ENCODE measurements around the gene RIC1. TPM values are rescaled to one million over a fixed set of nuclear protein-coding genes. Genes with fewer than 3 reads are reported as not detected.
"Not testable (repeated sequence)": the region's sequence is repeated elsewhere in the genome, so short reads cannot be mapped to it uniquely, and the experiment has no call there.

Gene RIC1
- total RNA-seq, 4 donors from 2014 or later: 34.0 to 153 (median 37.3) TPM

GRCh38 chr9:5715548-5716127 lies 86.7 kb downstream of the RIC1 start:
- intact Hi-C loops (cut with DNase I; ENCODE audit: low total_unique reads): no loop called here
- DNase-seq: no peak
- peaks cover 4 to 27% of the 10 kb centered on the region in 2 donors for H3K36me3 ChIP-seq

GRCh38 chr9:5717434-5717833 lies 88.5 kb downstream of the RIC1 start:
- intact Hi-C loops (cut with DNase I; ENCODE audit: low total_unique reads); H3K4me3 ChIP-seq; H3K4me1 ChIP-seq; ATAC-seq; in situ Hi-C loops (cut with MboI; ENCODE audit: low sequenced_read_pairs in 4 of 4); DNase-seq; H3K9me3 ChIP-seq; H3K27ac ChIP-seq; H3K27me3 ChIP-seq: not testable (repeated sequence)
- H3K36me3 ChIP-seq: peaks cover 4 to 34% of the 10 kb centered on the region in 2 donors

More at GRCh38 chr9:5715548-5716127, 86.7 kb downstream of the RIC1 start:
- Histone ChIP-seq H3K4me3 (no peak overlapping the region), H3K9me3 (no peaks in the 10 kb centered on the region), H3K27ac (no peak overlapping the region), H3K27me3 (no peaks in the 10 kb centered on the region), H3K4me1 (no peaks in the 10 kb centered on the region)
- TF ChIP-seq CTCF (IDR thresholded peaks at IDR 0.05 in 4 of 5, conservative IDR thresholded peaks at IDR 0.05 in 1 of 5): no peak
- no peak for TF ChIP-seq POLR2A (IDR thresholded peaks at IDR 0.05)
- in situ Hi-C loops (cut with MboI; ENCODE audit: low sequenced_read_pairs in 4 of 4): no loop called here
- ATAC-seq: no peak

GRCh38 chr9:5718296-5719032 lies 89.6 kb downstream of the RIC1 start:
- ATAC-seq (no peak), DNase-seq (no peak)
- H3K4me1 ChIP-seq: no peaks in the 10 kb centered on the region
- no peak for TF ChIP-seq POLR2A (IDR thresholded peaks at IDR 0.05)
- no peak for TF ChIP-seq CTCF (IDR thresholded peaks at IDR 0.05 in 4 of 5, conservative IDR thresholded peaks at IDR 0.05 in 1 of 5)
- H3K27me3 ChIP-seq: no peaks in the 10 kb centered on the region
- H3K9me3 ChIP-seq: no peaks in the 10 kb centered on the region
- intact Hi-C loops (cut with DNase I; ENCODE audit: low total_unique reads) (no loop called here), in situ Hi-C loops (cut with MboI; ENCODE audit: low sequenced_read_pairs in 4 of 4) (no loop called here)
- no peak overlapping the region for H3K27ac ChIP-seq
- H3K36me3 ChIP-seq: peaks cover 4 to 39% of the 10 kb centered on the region in 2 donors
- H3K4me3 ChIP-seq: no peak overlapping the region

- no peaks in the 10 kb centered on the region for H3K4me1 ChIP-seq
- ATAC-seq (no peak), DNase-seq (no peak)
- H3K9me3 ChIP-seq: no peaks in the 10 kb centered on the region
- no peak for TF ChIP-seq CTCF (IDR thresholded peaks at IDR 0.05 in 4 of 5, conservative IDR thresholded peaks at IDR 0.05 in 1 of 5)
- TF ChIP-seq POLR2A (IDR thresholded peaks at IDR 0.05): no peak
- intact Hi-C loops (cut with DNase I; ENCODE audit: low total_unique reads): no loop called here
- no peak overlapping the region for H3K4me3 ChIP-seq
- no peaks in the 10 kb centered on the region for H3K27me3 ChIP-seq
- peaks cover 0 to 39% of the 10 kb centered on the region in 2 donors for H3K36me3 ChIP-seq
- in situ Hi-C loops (cut with MboI; ENCODE audit: low sequenced_read_pairs in 4 of 4): no loop called here
- H3K27ac ChIP-seq: no peak overlapping the region
Measured at GRCh38 chr9:5719100-5719926, 90.4 kb downstream of the RIC1 start.

- H3K36me3 ChIP-seq: peaks cover 0 to 39% of the 10 kb centered on the region in 2 donors
- ATAC-seq: no peak
- in situ Hi-C loops (cut with MboI; ENCODE audit: low sequenced_read_pairs in 4 of 4): no loop called here
Measured at GRCh38 chr9:5720151-5720550, 91.2 kb downstream of the RIC1 start.

More at GRCh38 chr9:5720151-5720550, 91.2 kb downstream of the RIC1 start:
- no peak for TF ChIP-seq CTCF (IDR thresholded peaks at IDR 0.05 in 4 of 5, conservative IDR thresholded peaks at IDR 0.05 in 1 of 5)
- no peak for TF ChIP-seq POLR2A (IDR thresholded peaks at IDR 0.05)
- intact Hi-C loops (cut with DNase I; ENCODE audit: low total_unique reads): no loop called here
- Histone ChIP-seq H3K4me1 (no peaks in the 10 kb centered on the region), H3K27ac (no peak overlapping the region), H3K27me3 (no peaks in the 10 kb centered on the region), H3K4me3 (no peak overlapping the region), H3K9me3 (no peaks in the 10 kb centered on the region)
- no peak for DNase-seq
